B cell (primary cell): ENCODE data around the gene GHDC. TPM values are rescaled to one million over a fixed set of nuclear protein-coding genes. Genes with fewer than 3 reads are reported as not detected.
"Not testable (repeated sequence)": the region's sequence is repeated elsewhere in the genome, so short reads cannot be mapped to it uniquely, and the experiment has no call there.

Experiments
- ATAC-seq: fragments of 200-7000 bp; cut with Tn5 transposase; one replicate; pipeline ENCODE4 v1.10.0; 2021; ENCODE audit warnings: low read depth, mild to moderate bottlenecking, moderate number of reproducible peaks, moderate library complexity
- CTCF ChIA-PET: fragments of 350-600 bp; sonication (Branson Sonifier 250); formaldehyde crosslinking; loops from one replicate; lab custom pipeline; 2021; ENCODE audit warnings: antibody characterized with exemption, inconsistent platforms; lab: Charles Lee
- POLR2A ChIA-PET: fragments of 350-600 bp; sonication (Branson Sonifier 250); formaldehyde crosslinking; loops from one replicate; lab custom pipeline; 2021; ENCODE audit warnings: antibody characterized with exemption; lab: Charles Lee
- DNase-seq: peaks from one replicate; pipeline ENCODE4 v3.0.0; 2013
- H2AFZ ChIP-seq: 2 replicates; pipeline ENCODE4 v1.6.1; 2012; ENCODE audit warnings: mild to moderate bottlenecking, low read depth, low read length; ENCODE audit not compliant: insufficient read depth, poor library complexity, severe bottlenecking
- H3K27ac ChIP-seq, 2 donors: 1 replicate in 1 of 2; 2 replicates in 1 of 2; pipeline ENCODE4 v1.5.1; 2012 to 2013; ENCODE audit warnings: low read length in 2 of 2, mild to moderate bottlenecking in 2 of 2, moderate library complexity in 1 of 2
- H3K27me3 ChIP-seq, 4 experiments: fragments of 200-600 bp in 1 of 4; sonication (generic) in 1 of 4; replicated peaks in 1 of 4; 1 replicate in 2 of 4; 2 replicates in 2 of 4; pipeline versions ENCODE4 v1.6.1 to v1.7.0; 2013 to 2016; ENCODE audit warnings: low read length in 3 of 4, mild to moderate bottlenecking in 2 of 4, mixed read lengths in 1 of 4, moderate library complexity in 1 of 4; ENCODE audit not compliant: insufficient read depth in 4 of 4, control insufficient read depth in 3 of 4; ENCODE audit errors: control extremely low read depth in 1 of 4
- H3K36me3 ChIP-seq, 2 experiments: replicated peaks in 1 of 2; 1 replicate in 1 of 2; 2 replicates in 1 of 2; pipeline versions ENCODE4 v1.6.1 to v1.7.1; 2013; ENCODE audit warnings: low read length in 1 of 2; ENCODE audit not compliant: insufficient read depth in 2 of 2, control insufficient read depth in 1 of 2; ENCODE audit errors: control extremely low read depth in 1 of 2, extremely low read depth in 1 of 2
- H3K4me1 ChIP-seq, 2 donors: fragments of 200-600 bp in 1 of 2; sonication (generic) in 1 of 2; 1 replicate in 1 of 2; 2 replicates in 1 of 2; pipeline versions ENCODE4 v1.5.1 to v1.6.1; 2013 to 2017; ENCODE audit warnings: low read length in 2 of 2; ENCODE audit not compliant: control insufficient read depth in 2 of 2, insufficient read depth in 2 of 2
- H3K4me2 ChIP-seq: replicated peaks from 2 replicates; pipeline ENCODE3; 2012; ENCODE audit warnings: mild to moderate bottlenecking, low read depth, low read length; ENCODE audit not compliant: poor library complexity, severe bottlenecking
- H3K4me3 ChIP-seq, 5 experiments: fragments of 200-600 bp in 1 of 5; sonication (generic) in 1 of 5; 1 replicate in 3 of 5; 2 replicates in 2 of 5; pipeline versions ENCODE4 v1.5.1 to v1.7.0; 2011 to 2016; ENCODE audit warnings: low read length in 4 of 5, mild to moderate bottlenecking in 4 of 5, low read depth in 2 of 5, control low read depth in 1 of 5, moderate library complexity in 1 of 5; ENCODE audit not compliant: insufficient read depth in 1 of 5; ENCODE audit errors: control extremely low read depth in 1 of 5, extremely low read depth in 1 of 5
- H3K79me2 ChIP-seq: fragments of 200-600 bp; sonication (generic); one replicate; pipeline ENCODE4 v1.6.0; 2016; ENCODE audit warnings: low read length; ENCODE audit not compliant: control insufficient read depth, insufficient read depth
- H3K9ac ChIP-seq: fragments of 200-600 bp; sonication (generic); 2 replicates; pipeline ENCODE4 v1.6.1; 2017; ENCODE audit warnings: mild to moderate bottlenecking, low read length, moderate library complexity
- H3K9me3 ChIP-seq, 3 donors: one replicate each; pipeline versions ENCODE4 v1.6.1 to v1.7.1; 2013; ENCODE audit warnings: low read length in 2 of 3; ENCODE audit not compliant: control insufficient read depth in 2 of 3, insufficient read depth in 1 of 3; ENCODE audit errors: control extremely low read depth in 1 of 3
- H4K20me1 ChIP-seq: 2 replicates; pipeline ENCODE4 v1.6.0; 2012; ENCODE audit warnings: mild to moderate bottlenecking, low read length; ENCODE audit not compliant: insufficient read depth, control insufficient read depth, poor library complexity, severe bottlenecking
- H3K27ac Mint-ChIP-seq: one replicate; pipeline ENCODE4 v1.8.0; 2021; ENCODE audit warnings: mixed read lengths
- H3K27me3 Mint-ChIP-seq: one replicate; pipeline ENCODE4 v1.8.0; 2021; ENCODE audit warnings: mixed read lengths
- H3K4me1 Mint-ChIP-seq: one replicate; pipeline ENCODE4 v1.8.0; 2021; ENCODE audit warnings: mixed read lengths
- H3K4me3 Mint-ChIP-seq: one replicate; pipeline ENCODE4 v1.8.0; 2021; ENCODE audit warnings: mixed read lengths
- H3K9me3 Mint-ChIP-seq: one replicate; pipeline ENCODE4 v1.8.0; 2022; ENCODE audit warnings: mixed read lengths; ENCODE audit not compliant: insufficient read depth
- CTCF ChIP-seq: fragments of 200-600 bp; IDR thresholded peaks from one replicate; pipeline ENCODE4 v1.8.0; 2022; ENCODE audit warnings: antibody characterized with exemption, mild to moderate bottlenecking
- EZH2 ChIP-seq: IDR thresholded peaks from 2 replicates; pipeline ENCODE4 v1.6.1; 2012; ENCODE audit warnings: borderline replicate concordance, low read depth, mild to moderate bottlenecking, moderate library complexity, low read length; ENCODE audit not compliant: insufficient read depth, poor library complexity, severe bottlenecking
- WGBS: methylation state at CpG from one replicate; pipeline ENCODE4 v1.1.5; 2013; ENCODE audit warnings: missing lambda C conversion rate; ENCODE audit not compliant: insufficient coverage; 5-methylcytosine and 5-hydroxymethylcytosine counted together
- intact Hi-C: fragments of 100-400 bp; cut with micrococcal nuclease; formaldehyde crosslinking; loops from one replicate; pipeline ENCODE4 v1.10.0; 2022
- polyA plus RNA-seq: library from polyadenylated mRNA; depleted of rRNA; stranded (reverse); fragments of >200 nt; gene quantifications from 2 replicates; pipeline ENCODE4 v1.2.3, GENCODE V29; 2012
- total RNA-seq, 2 donors: library from RNA; stranded (reverse); fragments of 120-200 nt in 1 of 2; gene quantifications; 1 replicate in 1 of 2; 2 replicates in 1 of 2; pipeline versions ENCODE4 v1.2.3 to v1.2.4, GENCODE V29; 2013 to 2022

The GHDC gene
- total and polyA plus RNA-seq, 2 donors (not counting 1 experiment from before 2014, with no cell fraction given), result 41.5 to 65.4 TPM

DNA sequence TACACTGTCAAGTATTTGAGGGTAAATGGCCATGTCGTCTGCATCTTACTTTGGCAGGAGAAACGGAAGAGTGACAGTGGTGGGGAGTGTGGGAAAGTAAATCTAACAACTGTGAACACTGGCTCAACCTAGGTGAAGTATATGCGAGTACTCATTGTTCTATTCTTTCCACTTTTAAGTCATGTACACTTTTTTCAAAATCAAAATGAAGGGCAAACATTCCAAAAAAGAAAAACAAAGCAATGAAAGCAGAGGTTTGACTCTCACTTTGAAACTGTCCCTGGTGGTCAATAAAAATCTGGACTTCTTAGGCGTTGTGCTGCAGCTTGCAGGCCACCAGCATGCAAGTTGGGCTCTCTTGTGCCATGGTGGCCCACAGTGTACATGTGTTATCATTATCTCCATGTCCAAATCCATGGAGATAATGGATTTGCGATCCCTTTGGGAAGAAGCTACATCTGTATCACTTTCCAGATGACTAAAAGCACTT, 49.2 kb upstream of the GHDC start:
- Mint-ChIP-seq H3K4me3 (no peak overlapping the region), H3K27ac (peak overlapping the region; percentile 59), H3K27me3 (no peaks in the 10 kb centered on the region), H3K4me1 (peaks cover 32% of the 10 kb centered on the region), H3K9me3 (no peaks in the 10 kb centered on the region)
- 86% methylated on average over 3 of the region's 5 CpGs for WGBS
- TF ChIP-seq EZH2 (no peak), CTCF (no peak)
- intact Hi-C loops, result no loop called here
- Histone ChIP-seq H4K20me1 (no peaks in the 10 kb centered on the region), H3K4me2 (no peak overlapping the region), H3K9ac (no peak overlapping the region), H3K4me1 (peaks cover 10 to 14% of the 10 kb centered on the region in 2 donors), H3K79me2 (peaks cover 88% of the 10 kb centered on the region), H3K27me3 (no peaks in the 10 kb centered on the region), H3K27ac (no peak overlapping the region), H3K36me3 (no peaks in the 10 kb centered on the region), H2AFZ (no peak overlapping the region), H3K9me3 (no peaks in the 10 kb centered on the region), H3K4me3 (no peak overlapping the region)
- DNase-seq, result no peak
- POLR2A ChIA-PET, result interaction anchor here (0.6 kb wide), 2 partner anchors 31 to 77 kb away, joined by 8 to 11 read pairs; no protein-coding TSS in a partner anchor
- CTCF ChIA-PET, result no interaction called here
- no peak for ATAC-seq

DNA sequence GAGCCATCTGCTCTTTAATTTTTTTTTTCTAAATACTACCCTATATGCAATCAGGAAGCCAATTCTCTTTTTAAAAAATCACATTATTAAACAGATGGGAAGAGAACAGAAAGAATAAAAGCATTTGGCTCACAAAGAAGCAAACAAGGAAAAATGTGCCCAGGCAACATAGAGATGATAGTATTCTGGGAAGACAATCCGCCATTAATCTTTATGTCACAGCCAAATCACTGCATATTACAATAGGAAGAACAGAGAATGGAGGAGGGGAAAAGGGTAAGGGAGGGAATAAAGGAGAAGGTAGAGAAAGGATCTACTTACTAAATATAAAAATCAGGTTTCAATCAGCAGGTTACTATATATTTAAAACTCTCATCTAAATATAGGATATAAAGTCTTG, 47.6 kb upstream of the GHDC start:
- H2AFZ ChIP-seq, result no peak overlapping the region
- no peak overlapping the region for H3K4me3 Mint-ChIP-seq
- no peaks in the 10 kb centered on the region for H3K27me3 ChIP-seq
- no peak for TF ChIP-seq CTCF
- TF ChIP-seq EZH2, result no peak
- H3K4me1 Mint-ChIP-seq, result peaks cover 21% of the 10 kb centered on the region
- no peaks in the 10 kb centered on the region for H3K9me3 Mint-ChIP-seq
- ATAC-seq, result no peak
- H3K27me3 Mint-ChIP-seq, result no peaks in the 10 kb centered on the region
- H3K79me2 ChIP-seq, result peaks cover 90% of the 10 kb centered on the region
- no peak overlapping the region for H3K4me3 ChIP-seq
- DNase-seq, result no peak
- ChIA-PET CTCF (no interaction called here), POLR2A (no interaction called here)
- intact Hi-C loops, result no loop called here
- no peaks in the 10 kb centered on the region for H3K36me3 ChIP-seq
- peaks cover 0 to 2% of the 10 kb centered on the region in 2 donors for H3K4me1 ChIP-seq
- H3K27ac Mint-ChIP-seq, result no peak overlapping the region
- no peaks in the 10 kb centered on the region for H3K9me3 ChIP-seq
- no peak overlapping the region for H3K9ac ChIP-seq
- no peak overlapping the region for H3K27ac ChIP-seq
- no peaks in the 10 kb centered on the region for H4K20me1 ChIP-seq
- no CpG with 5 or more reads among the region's 1 CpG for WGBS
- H3K4me2 ChIP-seq, result no peak overlapping the region

GRCh38 chr17:42240863-42241262, 46.6 kb upstream of the GHDC start:
- H2AFZ ChIP-seq, intact Hi-C loops, H3K4me1 ChIP-seq, POLR2A ChIA-PET, H3K36me3 ChIP-seq, H3K27ac Mint-ChIP-seq, H3K4me3 ChIP-seq, DNase-seq, H3K27me3 Mint-ChIP-seq, CTCF ChIA-PET, H3K27ac ChIP-seq, H3K9me3 ChIP-seq, H3K4me2 ChIP-seq, H3K9ac ChIP-seq, H3K27me3 ChIP-seq, ATAC-seq, H4K20me1 ChIP-seq, H3K4me3 Mint-ChIP-seq, H3K9me3 Mint-ChIP-seq: not testable (repeated sequence)
- WGBS, result 79% methylated on average over 2 of the region's 4 CpGs
- peaks cover 16% of the 10 kb centered on the region for H3K4me1 Mint-ChIP-seq
- H3K79me2 ChIP-seq, result peaks cover 93% of the 10 kb centered on the region
